GM19397 (cell line): ENCODE data around the gene MRPL23.

ENCODE experiments used
- ATAC-seq: cut with Tn5 transposase; IDR thresholded peaks from one replicate; pipeline ENCODE4 v1.9.1; 2021; ENCODE audit warnings: mild to moderate bottlenecking, moderate library complexity; ENCODE audit not compliant: unreplicated experiment

MRPL23 gene

GRCh38 chr11:1952806-1953482 is 5.8 kb downstream of the MRPL23 start:
- no peak for ATAC-seq

GRCh38 chr11:1953489-1954266 is 6.5 kb downstream of the MRPL23 start:
- ATAC-seq: no peak

- ATAC-seq: no peak
Observed at GRCh38 chr11:1958367-1958766, 11.2 kb downstream of the MRPL23 start.

GRCh38 chr11:1959786-1960185 is 12.7 kb downstream of the MRPL23 start:
- ATAC-seq: no peak

- ATAC-seq: no peak
Observed at GRCh38 chr11:1963864-1964263, 16.7 kb downstream of the MRPL23 start.

GRCh38 chr11:1964348-1964747 is 17.2 kb downstream of the MRPL23 start:
- ATAC-seq: no peak

GRCh38 chr11:1964955-1965354 is 17.8 kb downstream of the MRPL23 start:
- no peak for ATAC-seq

GRCh38 chr11:1966531-1966930 is 19.4 kb downstream of the MRPL23 start:
- no peak for ATAC-seq

- no peak for ATAC-seq
Observed at GRCh38 chr11:1967641-1968225, 20.6 kb downstream of the MRPL23 start.

- no peak for ATAC-seq
Observed at GRCh38 chr11:1968454-1969002, 21.4 kb downstream of the MRPL23 start.

- ATAC-seq: no peak
Observed at GRCh38 chr11:1969035-1969434, 21.9 kb downstream of the MRPL23 start.

GRCh38 chr11:1969776-1970175 is 22.6 kb downstream of the MRPL23 start:
- no peak for ATAC-seq

GRCh38 chr11:1970956-1971355 is 23.8 kb downstream of the MRPL23 start:
- ATAC-seq: no peak

- no peak for ATAC-seq
Observed at GRCh38 chr11:1975185-1975584, 28.1 kb downstream of the MRPL23 start.

GRCh38 chr11:1978720-1979473 is 31.8 kb downstream of the MRPL23 start:
- no peak for ATAC-seq

GRCh38 chr11:1979607-1980006 is 32.5 kb downstream of the MRPL23 start:
- ATAC-seq: no peak

- no peak for ATAC-seq
Observed at GRCh38 chr11:1982873-1983600, 35.9 kb downstream of the MRPL23 start.

GRCh38 chr11:1983601-1983961 is 36.4 kb downstream of the MRPL23 start:
- no peak for ATAC-seq

- ATAC-seq: no peak
Observed at GRCh38 chr11:1987024-1987423, 39.9 kb downstream of the MRPL23 start.

- ATAC-seq: no peak
Observed at GRCh38 chr11:1988174-1988573, 41.0 kb downstream of the MRPL23 start.
